Measurements from ENCODE around the gene SKAP2.

SKAP2 gene

GRCh38 chr7:26743205-26743604 is 121.2 kb downstream of the SKAP2 start:
- no peak for DNase-seq

- no peak for DNase-seq
Measured at GRCh38 chr7:26735976-26736600, 128.3 kb downstream of the SKAP2 start.

DNA sequence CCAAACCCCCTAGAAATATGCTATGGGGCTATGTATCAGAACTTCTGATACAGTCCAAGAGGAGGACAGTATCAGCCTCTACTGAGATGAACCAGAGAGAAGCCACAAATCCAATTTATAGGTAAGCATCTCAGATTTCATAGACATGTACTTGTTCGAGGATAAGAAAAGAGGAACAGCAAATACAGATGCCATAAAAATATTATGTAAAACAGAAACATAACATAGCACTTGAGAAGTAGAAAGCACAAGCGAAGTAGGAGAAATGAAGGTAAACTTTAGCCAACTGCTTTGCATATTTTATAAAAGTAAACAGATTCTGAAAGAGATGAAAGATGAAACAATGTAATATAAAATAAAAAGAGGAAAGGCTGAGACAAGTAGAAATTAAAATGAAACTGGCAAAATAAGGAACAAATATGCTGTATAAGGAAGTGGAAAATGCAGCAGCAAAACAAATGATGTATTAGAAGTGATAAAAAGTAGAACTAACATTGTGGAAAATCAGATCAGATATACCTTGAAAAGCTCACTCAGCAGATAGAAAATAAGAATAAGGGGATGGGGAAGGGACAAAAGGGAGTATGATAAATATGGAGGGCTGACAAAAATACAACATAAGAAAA is 135.1 kb downstream of the SKAP2 start:
- DNase-seq, result no peak

DNA sequence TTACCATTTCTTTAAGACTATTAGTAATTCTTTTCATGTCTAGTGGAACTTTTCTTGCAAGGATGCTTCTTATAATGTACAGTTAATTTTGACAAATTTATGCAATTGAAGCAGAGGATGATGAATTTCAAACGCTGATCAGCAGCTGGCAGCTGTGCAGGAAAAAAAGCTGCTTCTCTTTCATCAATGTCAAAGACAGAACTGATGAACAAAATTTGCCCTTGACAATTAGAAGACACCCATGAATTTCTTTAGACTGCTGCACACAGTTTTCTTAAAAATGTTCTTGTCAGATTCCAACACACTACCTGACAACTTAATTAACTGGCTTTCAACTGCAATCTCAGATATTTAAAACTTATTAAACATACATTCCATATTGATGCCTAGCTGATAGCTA is 138.3 kb downstream of the SKAP2 start:
- DNase-seq, result no peak

- no peak for DNase-seq
Measured at GRCh38 chr7:26724795-26725194, 139.6 kb downstream of the SKAP2 start.

DNA sequence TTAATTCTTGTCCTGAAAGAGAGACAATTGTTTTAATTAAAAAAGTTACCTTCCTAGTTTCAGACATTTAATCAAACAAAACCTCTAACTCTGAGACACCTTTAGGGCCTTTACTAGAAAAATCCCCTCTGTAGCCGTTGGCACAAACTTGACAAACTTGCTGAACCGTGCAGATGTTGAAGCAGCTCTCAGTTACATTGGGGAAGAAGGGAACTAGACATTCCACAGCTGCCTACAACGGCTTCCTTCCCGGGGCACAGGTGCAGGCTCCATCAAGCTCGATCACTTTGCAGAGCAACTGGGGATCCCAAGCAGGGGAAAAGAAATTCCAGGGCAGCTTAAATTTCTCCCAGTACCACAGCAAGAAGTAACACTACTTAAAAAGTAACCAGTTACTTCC is 141.3 kb downstream of the SKAP2 start:
- no peak for DNase-seq

DNA sequence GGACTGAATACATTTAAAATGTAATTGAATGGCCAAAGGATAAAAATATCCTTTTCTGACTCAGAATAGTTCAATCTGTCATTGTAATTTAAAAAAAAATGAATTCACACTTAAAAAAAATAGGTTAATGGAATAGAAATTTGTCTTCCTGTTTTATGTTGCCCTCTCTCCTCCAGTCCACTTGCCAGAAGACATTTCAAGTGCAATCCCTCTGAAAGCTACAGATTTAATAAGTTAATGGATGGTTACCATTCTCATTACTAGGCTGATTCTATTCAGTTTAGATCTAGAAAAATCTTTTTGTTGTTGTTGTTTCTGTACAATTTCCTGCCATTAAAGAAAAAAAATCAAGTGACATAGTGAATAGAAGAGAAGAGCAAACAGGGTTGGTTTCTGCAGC is 142.9 kb downstream of the SKAP2 start:
- DNase-seq, result no peak

- no peak for DNase-seq
Measured at GRCh38 chr7:26718063-26718462, 146.3 kb downstream of the SKAP2 start.

- no peak for DNase-seq
Measured at GRCh38 chr7:26714438-26714837, 150.0 kb downstream of the SKAP2 start.

- DNase-seq, result no peak
Measured at GRCh38 chr7:26714006-26714405, 150.4 kb downstream of the SKAP2 start.

DNA sequence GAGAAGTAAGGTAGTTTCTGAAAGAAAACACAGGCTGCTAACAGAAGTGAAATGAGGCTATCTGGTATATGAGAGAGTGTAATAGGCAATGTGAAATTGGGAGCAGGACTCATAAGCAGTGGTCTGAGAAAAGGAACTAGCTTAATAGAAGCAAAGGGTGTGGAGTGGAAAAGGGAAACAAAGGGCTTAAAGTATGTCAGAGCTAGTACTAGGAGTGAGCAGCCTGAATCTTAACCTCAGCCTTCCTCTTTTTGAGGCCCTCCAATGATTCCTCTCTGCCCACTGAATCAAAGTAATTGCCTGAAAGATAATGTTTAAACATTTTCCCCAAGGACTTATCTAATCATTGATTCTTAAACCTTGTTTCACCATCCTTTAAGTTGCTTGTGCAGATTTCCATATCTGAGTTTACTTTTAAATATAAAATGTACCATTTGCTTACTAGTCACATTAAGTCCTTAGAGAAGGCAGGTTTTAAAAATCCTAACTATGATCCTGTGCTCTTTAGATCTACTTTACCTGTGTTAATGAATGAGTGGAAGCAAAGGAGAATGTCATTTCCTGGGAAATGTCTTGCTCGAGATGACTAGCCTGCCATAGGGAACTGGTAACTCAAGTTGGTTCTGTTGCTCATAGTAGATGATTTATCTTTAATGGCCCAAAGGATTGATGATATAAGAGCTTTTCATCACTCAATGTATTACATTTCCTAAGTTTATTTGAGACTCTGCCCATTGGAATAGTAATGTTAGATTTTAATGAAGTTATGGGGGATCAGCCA is 155.0 kb downstream of the SKAP2 start:
- no peak for DNase-seq

DNA sequence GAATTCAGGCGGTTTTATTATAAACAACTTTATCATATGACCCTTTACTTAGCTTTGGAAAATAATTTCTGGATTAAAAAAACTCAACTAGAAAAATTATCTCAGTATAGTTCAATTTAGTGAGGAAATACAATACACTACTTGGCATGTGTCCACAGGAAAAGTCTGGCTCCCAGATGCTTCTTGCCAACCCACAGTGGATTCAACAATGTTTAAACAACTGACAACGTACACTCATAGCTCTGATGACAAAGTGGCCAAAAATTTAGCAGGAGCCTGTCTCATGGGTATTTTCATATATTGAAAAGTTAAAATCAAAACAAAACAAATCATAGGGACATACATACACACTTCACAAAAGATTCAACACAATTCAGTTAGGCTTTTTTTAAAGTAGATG is 158.8 kb downstream of the SKAP2 start:
- DNase-seq, result no peak

DNA sequence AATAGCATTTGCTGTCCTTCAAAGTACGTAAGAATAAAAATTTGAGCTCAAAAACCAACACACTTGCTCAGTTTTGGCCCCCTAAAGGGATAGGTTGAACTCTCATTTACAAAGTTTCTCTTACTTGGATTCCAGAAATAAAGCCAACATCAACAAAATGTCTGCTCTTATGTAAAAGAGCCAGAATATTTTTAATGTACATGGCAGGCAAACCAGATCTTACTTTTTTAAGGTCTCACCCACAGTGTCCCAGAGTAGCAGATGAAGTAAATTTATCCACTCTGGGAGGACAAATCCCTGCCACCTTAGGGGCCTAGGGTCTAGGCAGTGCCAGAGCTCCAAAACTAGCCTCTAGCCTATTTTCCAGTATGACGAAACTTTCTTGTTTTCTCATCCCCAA is 159.6 kb downstream of the SKAP2 start:
- DNase-seq, result no peak

- DNase-seq, result no peak
Measured at GRCh38 chr7:26704036-26704435, 160.4 kb downstream of the SKAP2 start.

GRCh38 chr7:26700893-26701292 is 163.5 kb downstream of the SKAP2 start:
- DNase-seq, result no peak

DNA sequence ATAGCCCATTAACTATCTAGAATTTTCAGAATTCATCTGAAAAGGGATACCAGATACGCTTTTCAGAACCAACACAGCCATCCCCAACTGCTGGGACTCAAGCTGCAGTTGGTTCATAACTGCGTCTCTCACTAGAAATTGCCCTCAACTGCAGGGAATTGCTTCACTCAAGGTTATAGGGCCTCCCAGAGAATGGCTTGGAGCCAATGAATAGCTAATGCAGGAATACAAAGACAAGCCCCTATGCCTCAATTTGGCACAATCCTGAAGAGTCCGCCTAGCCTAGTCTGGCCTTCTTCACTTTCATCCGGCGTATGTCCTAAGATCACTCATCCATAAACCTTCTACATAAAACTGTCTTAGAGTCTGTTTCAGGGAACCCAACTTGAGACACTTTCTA is 164.0 kb downstream of the SKAP2 start:
- DNase-seq, result no peak

- DNase-seq, result no peak
Measured at GRCh38 chr7:26699766-26700165, 164.6 kb downstream of the SKAP2 start.

DNA sequence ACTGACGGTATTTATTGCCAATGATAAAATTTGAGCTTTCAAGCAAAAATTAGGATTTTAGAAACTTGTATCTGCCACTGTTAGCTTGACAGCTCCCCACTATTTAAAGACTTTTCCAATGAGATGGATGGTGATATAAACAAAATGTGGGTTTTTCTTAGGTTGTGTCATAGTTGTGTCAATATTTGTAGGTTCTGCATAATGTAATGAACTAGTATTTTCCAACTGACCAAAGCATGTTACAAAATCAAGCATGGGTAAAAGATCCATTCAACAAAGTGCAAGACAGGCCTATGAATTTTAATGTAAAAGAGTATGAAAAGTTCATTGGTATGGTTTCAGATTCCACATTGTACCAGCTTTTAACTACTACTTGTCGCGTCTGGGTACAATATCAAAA is 165.6 kb downstream of the SKAP2 start:
- no peak for DNase-seq

- no peak for DNase-seq
Measured at GRCh38 chr7:26698194-26698593, 166.2 kb downstream of the SKAP2 start.

DNA sequence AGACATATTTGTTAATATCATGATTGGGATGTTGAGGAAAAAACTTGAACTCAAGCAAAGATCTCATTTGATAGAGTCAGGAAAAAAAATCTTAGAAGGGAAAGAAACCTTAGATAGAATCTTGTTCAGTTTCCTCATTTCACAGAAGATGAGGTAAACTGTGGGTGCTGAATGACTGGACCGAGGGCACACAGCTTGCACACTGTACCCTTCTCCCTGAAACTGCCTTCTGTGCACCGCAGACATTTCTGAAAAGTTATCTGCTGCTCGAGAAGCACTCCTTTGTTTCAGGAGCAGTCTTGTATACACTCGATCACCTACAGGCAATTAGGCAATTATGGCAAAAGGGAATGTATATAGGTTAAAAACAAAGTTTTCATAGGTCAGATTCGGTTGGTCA is 167.4 kb downstream of the SKAP2 start:
- DNase-seq, result no peak

DNA sequence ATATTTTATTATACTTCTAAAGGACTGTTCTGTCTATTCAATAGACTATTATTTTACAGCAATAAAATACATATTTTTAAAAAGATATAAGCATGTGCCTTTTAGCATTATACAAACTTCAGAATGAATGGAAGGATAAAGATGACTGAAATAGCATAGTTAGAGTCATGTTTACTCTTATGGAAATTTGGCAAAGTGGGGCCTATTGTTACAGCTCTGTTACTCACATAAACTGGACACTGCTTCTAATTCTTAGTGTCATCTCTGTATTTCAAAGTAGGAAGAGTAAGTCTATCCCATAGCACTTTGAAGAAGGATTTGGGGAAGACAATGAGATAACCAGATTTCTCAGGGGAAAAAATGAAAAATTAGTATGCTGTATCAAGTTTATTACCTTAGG is 168.2 kb downstream of the SKAP2 start:
- DNase-seq, result no peak

DNA sequence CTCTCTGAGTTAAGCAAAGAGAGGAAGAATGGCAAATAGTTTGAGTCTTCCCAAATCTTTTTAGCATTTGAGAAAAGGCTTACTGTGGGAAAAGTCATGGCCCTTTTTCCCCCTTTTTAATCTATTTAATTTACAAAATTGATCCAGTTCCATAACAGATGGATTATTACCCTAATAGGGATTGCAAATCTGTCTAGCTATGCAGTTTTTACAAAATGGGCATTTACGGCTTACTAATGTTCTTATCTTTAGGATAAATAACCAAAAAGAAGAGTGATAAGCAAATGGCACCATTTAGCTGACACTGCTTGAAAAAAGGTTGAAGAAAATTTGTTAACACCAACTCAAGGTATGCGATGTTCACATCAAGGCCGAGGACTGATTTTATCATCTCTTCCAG is 169.7 kb downstream of the SKAP2 start:
- no peak for DNase-seq

GRCh38 chr7:26694141-26694540 is 170.2 kb downstream of the SKAP2 start:
- no peak for DNase-seq

- no peak for DNase-seq
Measured at GRCh38 chr7:26691886-26692285, 172.5 kb downstream of the SKAP2 start.
